Right atrium auricular region (tissue), 2 donors: Measurements from ENCODE around the gene GLUD2. TPM values are rescaled to one million over a fixed set of nuclear protein-coding genes. Genes with fewer than 3 reads are reported as not detected.
"Not testable (repeated sequence)": the region's sequence is repeated elsewhere in the genome, so short reads cannot be mapped to it uniquely, and the experiment has no call there.

ENCODE experiments used
- DNase-seq: peaks from one replicate; pipeline ENCODE4 v3.0.0-alpha.2; 2019; ENCODE audit warnings: low spot score
- H3K27ac ChIP-seq, 2 donors: fragments of 200-600 bp; sonication (generic); 1 replicate in 1 of 2; 2 replicates in 1 of 2; pipeline ENCODE4 v1.5.1; 2016 to 2019
- H3K27me3 ChIP-seq, 2 donors: fragments of 200-600 bp; sonication (generic); one replicate each; pipeline versions ENCODE4 v1.5.1 to v1.6.0; 2017 to 2019
- H3K36me3 ChIP-seq: fragments of 200-600 bp; sonication (generic); one replicate; pipeline ENCODE4 v1.5.1; 2016
- H3K4me1 ChIP-seq, 2 donors: fragments of 200-600 bp; sonication (generic); one replicate each; pipeline versions ENCODE4 v1.5.1 to v1.6.0; 2017 to 2019
- H3K4me3 ChIP-seq, 2 donors: fragments of 200-600 bp; sonication (generic); 1 replicate in 1 of 2; 2 replicates in 1 of 2; pipeline ENCODE4 v1.5.1; 2017 to 2019; ENCODE audit warnings: mild to moderate bottlenecking in 1 of 2, moderate library complexity in 1 of 2
- H3K9me3 ChIP-seq, 2 donors: fragments of 200-600 bp; sonication (generic); one replicate each; pipeline ENCODE4 v1.5.1; 2019
- CTCF ChIP-seq, 2 donors: fragments of 200-600 bp; sonication (generic); IDR thresholded peaks; one replicate each; pipeline ENCODE4 v1.5.1; 2019; ENCODE audit warnings: antibody characterized with exemption in 2 of 2
- total RNA-seq, 2 donors: library from RNA; depleted of rRNA; stranded (reverse); fragments of >200 nt; gene quantifications; one replicate each; pipeline ENCODE4 v1.1.0, GENCODE V29; 2016

Gene GLUD2
- total RNA-seq, 2 donors from 2014 or later: 0.59 to 1.4 TPM

GRCh38 chrX:121064579-121064978, 17.2 kb downstream of the GLUD2 start:
- no peak for TF ChIP-seq CTCF (IDR thresholded peaks at IDR 0.05)
- H3K27ac ChIP-seq: no peak overlapping the region

GRCh38 chrX:121084247-121084646, 36.8 kb downstream of the GLUD2 start:
- DNase-seq, H3K27ac ChIP-seq, H3K4me1 ChIP-seq, H3K9me3 ChIP-seq, H3K36me3 ChIP-seq, H3K4me3 ChIP-seq, H3K27me3 ChIP-seq: not testable (repeated sequence)

More at GRCh38 chrX:121064579-121064978, 17.2 kb downstream of the GLUD2 start:
- H3K27me3 ChIP-seq: no peaks in the 10 kb centered on the region
- peaks cover 0 to 11% of the 10 kb centered on the region in 2 donors for H3K9me3 ChIP-seq
- no peak for DNase-seq
- no peak overlapping the region for H3K4me3 ChIP-seq
- no peaks in the 10 kb centered on the region for H3K4me1 ChIP-seq
- H3K36me3 ChIP-seq: no peaks in the 10 kb centered on the region

- Histone ChIP-seq H3K27ac (no peak overlapping the region), H3K9me3 (no peaks in the 10 kb centered on the region), H3K36me3 (no peaks in the 10 kb centered on the region), H3K27me3 (no peaks in the 10 kb centered on the region), H3K4me3 (no peak overlapping the region), H3K4me1 (no peaks in the 10 kb centered on the region)
- DNase-seq: no peak
- no peak for TF ChIP-seq CTCF (IDR thresholded peaks at IDR 0.05)
Measured at GRCh38 chrX:121084903-121085611, 37.6 kb downstream of the GLUD2 start.

GRCh38 chrX:121085612-121086010, 38.2 kb downstream of the GLUD2 start:
- no peaks in the 10 kb centered on the region for H3K9me3 ChIP-seq
- H3K27me3 ChIP-seq: no peaks in the 10 kb centered on the region
- DNase-seq: no peak
- H3K4me3 ChIP-seq: no peak overlapping the region
- TF ChIP-seq CTCF (IDR thresholded peaks at IDR 0.05): no peak
- no peaks in the 10 kb centered on the region for H3K4me1 ChIP-seq
- no peaks in the 10 kb centered on the region for H3K36me3 ChIP-seq
- no peak overlapping the region for H3K27ac ChIP-seq

- Histone ChIP-seq H3K9me3 (no peaks in the 10 kb centered on the region), H3K27ac (no peak overlapping the region), H3K4me3 (no peak overlapping the region), H3K36me3 (no peaks in the 10 kb centered on the region), H3K27me3 (no peaks in the 10 kb centered on the region), H3K4me1 (no peaks in the 10 kb centered on the region)
- TF ChIP-seq CTCF (IDR thresholded peaks at IDR 0.05): no peak
- no peak for DNase-seq
Measured at GRCh38 chrX:121093011-121093410, 45.6 kb downstream of the GLUD2 start.

Other genes with a start within 250 kb of the GLUD2 start
- gene CT47B1, start 171.7 kb upstream of the GLUD2 start, total RNA-seq: not detected
- not detected for gene CT47A11, start 110.5 kb upstream of the GLUD2 start, total RNA-seq
- gene CT47A10, start 105.6 kb upstream of the GLUD2 start, total RNA-seq: not detected
- gene CT47A9, start 100.7 kb upstream of the GLUD2 start, total RNA-seq: not detected
- gene CT47A8, start 95.9 kb upstream of the GLUD2 start, total RNA-seq: not detected
- not detected for gene CT47A7, start 91.0 kb upstream of the GLUD2 start, total RNA-seq
- gene CT47A6, start 86.1 kb upstream of the GLUD2 start, total RNA-seq: not detected
- gene CT47A5, start 81.3 kb upstream of the GLUD2 start, total RNA-seq: not detected
- gene CT47A4, start 76.4 kb upstream of the GLUD2 start, total RNA-seq: not detected
- not detected for gene CT47A3, start 71.5 kb upstream of the GLUD2 start, total RNA-seq
- gene CT47A2, start 66.7 kb upstream of the GLUD2 start, total RNA-seq: not detected
- not detected for gene CT47A1, start 61.9 kb upstream of the GLUD2 start, total RNA-seq